Neural crest cell (in vitro differentiated cells): ENCODE data around the gene PPP1R17. TPM values are rescaled to one million over a fixed set of nuclear protein-coding genes. Genes with fewer than 3 reads are reported as not detected.
A peak's percentile ranks its signal among the peaks of the same experiment; 100 is the strongest.

Experiments used
- DNase-seq: peaks from one replicate; pipeline ENCODE4 v3.0.0; 2021; ENCODE audit warnings: low read depth, mixed read lengths, low spot score
- H3K27ac Mint-ChIP-seq: one replicate; pipeline ENCODE4 v1.8.0; 2021; ENCODE audit warnings: mild to moderate bottlenecking, mixed read lengths; ENCODE audit not compliant: unreplicated experiment
- H3K27me3 Mint-ChIP-seq: 2 replicates; pipeline ENCODE4 v1.8.0; 2021; ENCODE audit warnings: low read depth, mild to moderate bottlenecking, mixed read lengths
- H3K36me3 Mint-ChIP-seq: 2 replicates; pipeline ENCODE4 v1.8.0; 2021; ENCODE audit warnings: low read depth, mild to moderate bottlenecking, mixed read lengths
- H3K4me1 Mint-ChIP-seq: 2 replicates; pipeline ENCODE4 v1.8.0; 2021; ENCODE audit warnings: mixed read lengths
- H3K4me3 Mint-ChIP-seq: one replicate; pipeline ENCODE4 v1.8.0; 2021; ENCODE audit warnings: mild to moderate bottlenecking, mixed read lengths
- H3K9me3 Mint-ChIP-seq: 2 replicates; pipeline ENCODE4 v1.8.0; 2021; ENCODE audit warnings: mixed read lengths
- CTCF ChIP-seq: fragments of 200-600 bp; sonication (generic); conservative IDR thresholded peaks from 2 replicates; pipeline ENCODE4 v1.5.0; 2021; ENCODE audit warnings: antibody characterized with exemption, mild to moderate bottlenecking
- total RNA-seq: library from RNA; stranded (reverse); gene quantifications from 2 replicates; pipeline ENCODE4 v1.2.1, GENCODE V29; 2021

PPP1R17 gene
- total RNA-seq, 1 donor from 2014 or later: 1.4 TPM

GRCh38 chr7:31710171-31710570 lies 23.2 kb downstream of the PPP1R17 start:
- TF ChIP-seq CTCF: no peak
- no peak overlapping the region for H3K4me3 Mint-ChIP-seq
- H3K4me1 Mint-ChIP-seq: peaks cover 14% of the 10 kb centered on the region
- H3K27me3 Mint-ChIP-seq: peaks cover 9% of the 10 kb centered on the region
- H3K27ac Mint-ChIP-seq: peak overlapping the region; percentile 87
- peaks cover 12% of the 10 kb centered on the region for H3K9me3 Mint-ChIP-seq
- peaks cover 20% of the 10 kb centered on the region for H3K36me3 Mint-ChIP-seq
- no peak for DNase-seq

GRCh38 chr7:31716355-31716754 lies 29.3 kb downstream of the PPP1R17 start:
- no peaks in the 10 kb centered on the region for H3K4me1 Mint-ChIP-seq
- H3K4me3 Mint-ChIP-seq: no peak overlapping the region
- peaks cover 20% of the 10 kb centered on the region for H3K36me3 Mint-ChIP-seq
- peaks cover 11% of the 10 kb centered on the region for H3K9me3 Mint-ChIP-seq
- DNase-seq: no peak
- TF ChIP-seq CTCF: no peak
- H3K27ac Mint-ChIP-seq: no peak overlapping the region
- peaks cover 9% of the 10 kb centered on the region for H3K27me3 Mint-ChIP-seq

GRCh38 chr7:31720366-31720765 lies 33.4 kb downstream of the PPP1R17 start:
- Mint-ChIP-seq H3K36me3 (no peaks in the 10 kb centered on the region), H3K4me3 (no peak overlapping the region), H3K27ac (no peak overlapping the region), H3K9me3 (peaks cover 2% of the 10 kb centered on the region), H3K27me3 (no peaks in the 10 kb centered on the region), H3K4me1 (no peaks in the 10 kb centered on the region)
- TF ChIP-seq CTCF: no peak
- DNase-seq: no peak

GRCh38 chr7:31724696-31725095 lies 37.7 kb downstream of the PPP1R17 start:
- no peak for TF ChIP-seq CTCF
- Mint-ChIP-seq H3K27ac (no peak overlapping the region), H3K4me1 (no peaks in the 10 kb centered on the region), H3K36me3 (no peaks in the 10 kb centered on the region), H3K27me3 (no peaks in the 10 kb centered on the region), H3K9me3 (no peaks in the 10 kb centered on the region), H3K4me3 (no peak overlapping the region)
- no peak for DNase-seq

- Mint-ChIP-seq H3K4me1 (peaks cover 8% of the 10 kb centered on the region), H3K9me3 (no peaks in the 10 kb centered on the region), H3K4me3 (no peak overlapping the region), H3K27me3 (no peaks in the 10 kb centered on the region), H3K36me3 (no peaks in the 10 kb centered on the region), H3K27ac (no peak overlapping the region)
- TF ChIP-seq CTCF: peak; percentile 21
- no peak for DNase-seq
These were observed 42.3 kb downstream of the PPP1R17 start for GRCh38 chr7:31729195-31729804.
